SH-SY5Y (cell line): ENCODE data around the gene ZNF695.

Experiments used
- GATA2 ChIP-seq: IDR thresholded peaks from 2 replicates; pipeline ENCODE4 v1.6.1; 2011; ENCODE audit warnings: mild to moderate bottlenecking, low read depth, low read length
- GATA3 ChIP-seq: IDR thresholded peaks from 2 replicates; pipeline ENCODE4 v1.6.1; 2011; ENCODE audit warnings: low read depth, mild to moderate bottlenecking, low read length, moderate library complexity

DNA sequence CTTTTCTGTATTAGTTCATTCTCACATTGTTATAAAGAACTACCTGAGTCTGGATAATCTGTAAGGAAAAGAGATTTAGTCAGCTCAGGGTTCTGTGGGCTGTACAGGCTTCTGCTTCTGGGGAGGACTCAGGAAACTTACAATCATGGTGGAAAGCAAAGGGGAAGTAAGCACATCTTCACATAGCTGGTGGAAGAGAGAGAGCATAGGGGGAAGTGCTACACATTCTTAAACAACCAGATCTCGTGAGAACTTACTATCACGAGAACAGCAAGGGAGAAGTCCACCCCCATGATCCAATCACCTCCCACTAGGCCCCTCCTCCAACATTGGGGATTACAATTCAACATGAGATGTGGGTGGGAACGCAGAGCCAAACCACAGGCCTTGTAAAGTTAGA lies 38.2 kb downstream of the ZNF695 start:
- TF ChIP-seq GATA2 (no peak), GATA3 (no peak)
